HEK293T (cell line): ENCODE data around the gene TSEN15.
A peak's percentile ranks its signal among the peaks of the same experiment; 100 is the strongest.

Source experiments
- CTCF ChIA-PET: fragments of 350-600 bp; formaldehyde crosslinking; extraction: SDS; loops from one replicate; lab custom pipeline; 2021; ENCODE audit warnings: antibody characterized with exemption, inconsistent platforms; lab: Yijun Ruan, JAX
- POLR2A ChIA-PET: fragments of 350-600 bp; formaldehyde crosslinking; extraction: SDS; loops from one replicate; lab custom pipeline; 2020; ENCODE audit warnings: antibody characterized with exemption, inconsistent platforms; lab: Yijun Ruan, JAX
- DNase-seq: peaks from one replicate; pipeline ENCODE4 v3.0.0; 2012; ENCODE audit warnings: mixed read lengths; ENCODE audit errors: extremely low spot score
- ARNT ChIP-seq: fragments of 450-650 bp; IDR thresholded peaks from 2 replicates; pipeline ENCODE4 v1.6.1; 2017; ENCODE audit warnings: mild to moderate bottlenecking
- BHLHE40 ChIP-seq: fragments of 450-650 bp; IDR thresholded peaks from 2 replicates; pipeline ENCODE4 v1.6.1; 2016; ENCODE audit warnings: mild to moderate bottlenecking, moderate library complexity, borderline replicate concordance
- CTBP1 ChIP-seq: fragments of 450-650 bp; IDR thresholded peaks from 2 replicates; pipeline ENCODE4 v1.6.1; 2016; ENCODE audit warnings: borderline replicate concordance
- ELF4 ChIP-seq: fragments of 450-650 bp; IDR thresholded peaks from 2 replicates; pipeline ENCODE4 v1.6.1; 2017; ENCODE audit warnings: antibody characterized with exemption
- FOXA1 ChIP-seq: fragments of 450-650 bp; IDR thresholded peaks from 2 replicates; pipeline ENCODE4 v1.6.1; 2016; ENCODE audit warnings: mild to moderate bottlenecking
- FOXK2 ChIP-seq: fragments of 450-650 bp; IDR thresholded peaks from 2 replicates; pipeline ENCODE4 v1.6.1; 2016; ENCODE audit warnings: mild to moderate bottlenecking
- FOXM1 ChIP-seq: fragments of 450-650 bp; IDR thresholded peaks from 2 replicates; pipeline ENCODE4 v1.6.1; 2017; ENCODE audit warnings: mild to moderate bottlenecking, borderline replicate concordance
- HDGF ChIP-seq: fragments of 450-650 bp; IDR thresholded peaks from 2 replicates; pipeline ENCODE4 v1.6.1; 2017; ENCODE audit warnings: antibody characterized with exemption, borderline replicate concordance
- L3MBTL2 ChIP-seq: fragments of 450-650 bp; conservative IDR thresholded peaks from 2 replicates; pipeline ENCODE4 v1.6.1; 2016; ENCODE audit warnings: mild to moderate bottlenecking
- LEF1 ChIP-seq: fragments of 450-650 bp; IDR thresholded peaks from 2 replicates; pipeline ENCODE4 v1.6.1; 2017; ENCODE audit warnings: mild to moderate bottlenecking, borderline replicate concordance
- NFRKB ChIP-seq: fragments of 450-650 bp; IDR thresholded peaks from 2 replicates; pipeline ENCODE4 v1.6.1; 2016; ENCODE audit warnings: mild to moderate bottlenecking, moderate library complexity
- SP1 ChIP-seq: fragments of 450-650 bp; IDR thresholded peaks from 2 replicates; pipeline ENCODE4 v1.6.1; 2017
- SUZ12 ChIP-seq: fragments of 450-650 bp; IDR thresholded peaks from 2 replicates; pipeline ENCODE4 v1.6.1; 2016; ENCODE audit warnings: mild to moderate bottlenecking
- TARDBP ChIP-seq: fragments of 450-650 bp; IDR thresholded peaks from 2 replicates; pipeline ENCODE4 v1.6.1; 2016
- ZNF384 ChIP-seq: fragments of 450-650 bp; IDR thresholded peaks from 2 replicates; pipeline ENCODE4 v1.6.1; 2016
- TF ChIP-seq, protein P1 (sequence below): fragments of 450-650 bp; IDR thresholded peaks from 2 replicates; pipeline ENCODE4 v1.6.1; 2016

The TSEN15 gene

GRCh38 chr1:184017306-184017705, 34.2 kb upstream of the TSEN15 start:
- DNase-seq = no peak
- TF ChIP-seq LEF1 (no peak), L3MBTL2 (no peak), CTBP1 (no peak), ELF4 (no peak), FOXA1 (no peak), ARNT (no peak), SP1 (no peak), ZNF384 (no peak), TARDBP (no peak), NFRKB (no peak), BHLHE40 (no peak), SUZ12 (no peak), HDGF (no peak), FOXM1 (no peak), FOXK2 (no peak)
- TF ChIP-seq, protein P1, sequence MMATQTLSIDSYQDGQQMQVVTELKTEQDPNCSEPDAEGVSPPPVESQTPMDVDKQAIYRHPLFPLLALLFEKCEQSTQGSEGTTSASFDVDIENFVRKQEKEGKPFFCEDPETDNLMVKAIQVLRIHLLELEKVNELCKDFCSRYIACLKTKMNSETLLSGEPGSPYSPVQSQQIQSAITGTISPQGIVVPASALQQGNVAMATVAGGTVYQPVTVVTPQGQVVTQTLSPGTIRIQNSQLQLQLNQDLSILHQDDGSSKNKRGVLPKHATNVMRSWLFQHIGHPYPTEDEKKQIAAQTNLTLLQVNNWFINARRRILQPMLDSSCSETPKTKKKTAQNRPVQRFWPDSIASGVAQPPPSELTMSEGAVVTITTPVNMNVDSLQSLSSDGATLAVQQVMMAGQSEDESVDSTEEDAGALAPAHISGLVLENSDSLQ = no peak
- ChIA-PET CTCF (interaction anchor here (0.5 kb wide), 1 partner anchor 73 kb away, joined by 3 read pairs; no protein-coding TSS in a partner anchor), POLR2A (no interaction called here)

- no peak for DNase-seq
- no peak for TF ChIP-seq ZNF384
- TF ChIP-seq BHLHE40 = no peak
- TF ChIP-seq SP1 = no peak
- TF ChIP-seq HDGF = no peak
- TF ChIP-seq, protein P1 = peak; percentile 35; the same call in 1 of the 2 replicates
- no peak for TF ChIP-seq FOXA1
- no peak for TF ChIP-seq FOXM1
- CTCF ChIA-PET = no interaction called here
- POLR2A ChIA-PET = interaction anchor here (0.9 kb wide), 1 partner anchor 33 kb away, joined by 3 read pairs; the partner anchor contains the start of gene TSEN15
Measured at GRCh38 chr1:184018622-184019021, 32.9 kb upstream of the TSEN15 start.

DNA sequence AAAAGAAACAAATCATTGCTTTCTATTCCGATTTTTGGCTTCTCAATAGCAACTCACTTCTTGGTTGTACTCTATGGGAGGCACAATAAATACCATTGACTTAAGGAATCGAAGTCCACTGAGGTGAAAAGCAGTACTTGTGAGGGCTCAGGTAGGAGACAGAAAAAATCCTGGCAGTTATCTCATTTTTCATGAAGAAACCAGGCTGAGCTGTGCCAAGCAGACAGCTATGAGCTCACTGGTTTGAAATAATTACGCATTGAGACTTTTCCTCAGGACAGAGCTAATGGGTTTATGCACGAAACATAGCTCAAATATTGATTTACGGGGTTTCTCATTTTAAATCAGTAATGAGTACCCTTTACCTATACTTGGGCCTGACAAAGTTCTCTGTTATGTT, 32.5 kb upstream of the TSEN15 start:
- no peak for TF ChIP-seq L3MBTL2
- TF ChIP-seq FOXK2 = no peak
- no peak for TF ChIP-seq FOXM1
- TF ChIP-seq SP1 = no peak
- TF ChIP-seq ZNF384 = no peak
- no peak for TF ChIP-seq CTBP1
- no peak for TF ChIP-seq SUZ12
- TF ChIP-seq FOXA1 = no peak
- TF ChIP-seq NFRKB = no peak
- no peak for TF ChIP-seq BHLHE40
- TF ChIP-seq ARNT = no peak
- TF ChIP-seq, protein P1 = no peak
- no peak for TF ChIP-seq HDGF
- TF ChIP-seq ELF4 = no peak
- no peak for TF ChIP-seq LEF1
- no peak for TF ChIP-seq TARDBP
- CTCF ChIA-PET = no interaction called here
- POLR2A ChIA-PET = interaction anchor here (0.9 kb wide), 1 partner anchor 32 kb away, joined by 3 read pairs; the partner anchor contains the start of gene TSEN15
- no peak for DNase-seq

GRCh38 chr1:184019506-184019905, 32.0 kb upstream of the TSEN15 start:
- CTCF ChIA-PET = no interaction called here
- no peak for DNase-seq
- POLR2A ChIA-PET = interaction anchor here (0.9 kb wide), 1 partner anchor 32 kb away, joined by 3 read pairs; the partner anchor contains the start of gene TSEN15
- no peak for TF ChIP-seq FOXA1
- TF ChIP-seq, protein P1 = no peak
- no peak for TF ChIP-seq BHLHE40
- TF ChIP-seq SP1 = no peak
- TF ChIP-seq LEF1 = no peak
- no peak for TF ChIP-seq FOXK2
- no peak for TF ChIP-seq HDGF
- no peak for TF ChIP-seq FOXM1
- no peak for TF ChIP-seq ARNT
- TF ChIP-seq ZNF384 = no peak
- no peak for TF ChIP-seq NFRKB
- TF ChIP-seq SUZ12 = no peak
- TF ChIP-seq CTBP1 = no peak
- TF ChIP-seq ELF4 = no peak

- ChIA-PET POLR2A (no interaction called here), CTCF (no interaction called here)
- no peak for TF ChIP-seq SUZ12
- TF ChIP-seq CTBP1 = no peak
- no peak for TF ChIP-seq NFRKB
- no peak for TF ChIP-seq LEF1
- DNase-seq = no peak
Measured at GRCh38 chr1:184020328-184020727, 31.2 kb upstream of the TSEN15 start.

- TF ChIP-seq FOXM1 (no peak), HDGF (no peak), CTBP1 (no peak), ELF4 (no peak), TARDBP (no peak), BHLHE40 (no peak), SP1 (no peak), L3MBTL2 (no peak), FOXK2 (no peak), ZNF384 (no peak), ARNT (no peak), NFRKB (no peak), SUZ12 (no peak), LEF1 (no peak), FOXA1 (no peak)
- TF ChIP-seq, protein P1 = no peak
- CTCF ChIA-PET = no interaction called here
- no peak for DNase-seq
- POLR2A ChIA-PET = no interaction called here
Measured at GRCh38 chr1:184020855-184021254, 30.7 kb upstream of the TSEN15 start.
